ENCODE measurements around the gene DPY19L1.
"Not testable (repeated sequence)": the region's sequence is repeated elsewhere in the genome, so short reads cannot be mapped to it uniquely, and the experiment has no call there.

Gene DPY19L1

GRCh38 chr7:34918198-34918861, 119.0 kb downstream of the DPY19L1 start:
- not testable (repeated sequence) for DNase-seq (ENCODE audit: low read depth)

- DNase-seq (ENCODE audit: low read depth): not testable (repeated sequence)
Observed at GRCh38 chr7:34917515-34917914, 119.8 kb downstream of the DPY19L1 start.

GRCh38 chr7:34916267-34916666, 121.0 kb downstream of the DPY19L1 start:
- no peak for DNase-seq (ENCODE audit: low read depth)

- DNase-seq (ENCODE audit: low read depth): no peak
Observed at GRCh38 chr7:34912236-34912635, 125.0 kb downstream of the DPY19L1 start.

- DNase-seq (ENCODE audit: low read depth): not testable (repeated sequence)
Observed at GRCh38 chr7:34906266-34906850, 130.9 kb downstream of the DPY19L1 start.

GRCh38 chr7:34904987-34905386, 132.3 kb downstream of the DPY19L1 start:
- no peak for DNase-seq (ENCODE audit: low read depth)

- DNase-seq (ENCODE audit: low read depth): not testable (repeated sequence)
Observed at GRCh38 chr7:34903921-34904320, 133.4 kb downstream of the DPY19L1 start.

GRCh38 chr7:34902182-34902581, 135.1 kb downstream of the DPY19L1 start:
- DNase-seq (ENCODE audit: low read depth): no peak

- no peak for DNase-seq (ENCODE audit: low read depth)
Observed at GRCh38 chr7:34900891-34901513, 136.3 kb downstream of the DPY19L1 start.

GRCh38 chr7:34895202-34895601, 142.1 kb downstream of the DPY19L1 start:
- no peak for DNase-seq (ENCODE audit: low read depth)

- DNase-seq (ENCODE audit: low read depth): no peak
Observed at GRCh38 chr7:34889951-34890350, 147.3 kb downstream of the DPY19L1 start.

GRCh38 chr7:34886856-34887255, 150.4 kb downstream of the DPY19L1 start:
- DNase-seq (ENCODE audit: low read depth): no peak

- DNase-seq (ENCODE audit: low read depth): not testable (repeated sequence)
Observed at GRCh38 chr7:34883855-34884254, 153.4 kb downstream of the DPY19L1 start.

- no peak for DNase-seq (ENCODE audit: low read depth)
Observed at GRCh38 chr7:34879871-34880270, 157.4 kb downstream of the DPY19L1 start.

GRCh38 chr7:34878944-34879735, 158.1 kb downstream of the DPY19L1 start:
- DNase-seq (ENCODE audit: low read depth): not testable (repeated sequence)

All from EH (cell line).